ENCODE results near the gene ATP2B2. TPM values are rescaled to one million over a fixed set of nuclear protein-coding genes. Genes with fewer than 3 reads are reported as not detected.

ATP2B2 gene
- total and polyA plus RNA-seq, 2 of the 8 experiments (the other 6 are each of a cell fraction or from before 2014, with no cell fraction given), result 0.14 to 1.2 TPM

- TF ChIP-seq GABPA (IDR thresholded peaks at IDR 0.05; ENCODE audit: borderline replicate concordance, insufficient read depth, low read length), result no peak
- no peak for TF ChIP-seq MAFK (IDR thresholded peaks at IDR 0.05; ENCODE audit: low read depth, low read length)
- no peak for TF ChIP-seq SAP30 (IDR thresholded peaks at IDR 0.05; ENCODE audit: insufficient read depth, insufficient replicate concordance, low read length)
Observed at GRCh38 chr3:10508619-10509260, 3.4 kb upstream of the ATP2B2 start (continued).

Data from H1 (cell line).